Ovary (tissue), 3 donors: Measurements from ENCODE around the gene BACH2.

ENCODE experiments used
- CTCF ChIP-seq, 3 donors: fragments of 450-650 bp in 2 of 3; fragments of 200-600 bp in 1 of 3; IDR thresholded peaks; one replicate each; pipeline versions ENCODE4 v1.5.1 to v1.8.0; 2016 to 2022; ENCODE audit warnings: antibody characterized with exemption in 3 of 3, mild to moderate bottlenecking in 1 of 3
- EP300 ChIP-seq: sonication (generic); formaldehyde crosslinking; IDR thresholded peaks from one replicate; pipeline ENCODE4 v1.6.1; 2017; ENCODE audit warnings: antibody characterized with exemption
- POLR2A ChIP-seq: fragments of 450-650 bp; IDR thresholded peaks from one replicate; pipeline ENCODE4 v1.6.1; 2017; ENCODE audit warnings: antibody characterized with exemption, mild to moderate bottlenecking, moderate library complexity
- donor health status: DM: no; HTN: no; CAD: no.

- no peak for TF ChIP-seq CTCF (IDR thresholded peaks at IDR 0.05)
- TF ChIP-seq EP300 = no peak
- TF ChIP-seq POLR2A = no peak
Measured at GRCh38 chr6:89917216-89917615, 379.4 kb downstream of the BACH2 start.
